NB4 (cell line): ENCODE data around the gene MAP3K12.

Experiments used
- DNase-seq: peaks from one replicate; pipeline ENCODE4 v3.0.0; 2010; ENCODE audit warnings: low read depth
- H3K4me3 ChIP-seq: one replicate; pipeline ENCODE4 v1.5.1; 2011; ENCODE audit warnings: mild to moderate bottlenecking, low read depth, low read length, moderate library complexity
- MAX ChIP-seq: IDR thresholded peaks from 2 replicates; pipeline ENCODE4 v1.6.1; 2011; ENCODE audit warnings: low read depth, low read length
- MYC ChIP-seq: IDR thresholded peaks from 2 replicates; pipeline ENCODE4 v1.6.1; 2011; ENCODE audit warnings: low read depth, low read length
- POLR2A ChIP-seq: IDR thresholded peaks from 2 replicates; pipeline ENCODE4 v1.6.1; 2011; ENCODE audit warnings: mild to moderate bottlenecking; ENCODE audit not compliant: insufficient read length; ENCODE audit errors: extremely low read depth
- TF ChIP-seq, protein P1 (sequence below): IDR thresholded peaks from one replicate; pipeline ENCODE4 v1.5.1; 2012; ENCODE audit warnings: low read depth, low read length

The MAP3K12 gene

DNA sequence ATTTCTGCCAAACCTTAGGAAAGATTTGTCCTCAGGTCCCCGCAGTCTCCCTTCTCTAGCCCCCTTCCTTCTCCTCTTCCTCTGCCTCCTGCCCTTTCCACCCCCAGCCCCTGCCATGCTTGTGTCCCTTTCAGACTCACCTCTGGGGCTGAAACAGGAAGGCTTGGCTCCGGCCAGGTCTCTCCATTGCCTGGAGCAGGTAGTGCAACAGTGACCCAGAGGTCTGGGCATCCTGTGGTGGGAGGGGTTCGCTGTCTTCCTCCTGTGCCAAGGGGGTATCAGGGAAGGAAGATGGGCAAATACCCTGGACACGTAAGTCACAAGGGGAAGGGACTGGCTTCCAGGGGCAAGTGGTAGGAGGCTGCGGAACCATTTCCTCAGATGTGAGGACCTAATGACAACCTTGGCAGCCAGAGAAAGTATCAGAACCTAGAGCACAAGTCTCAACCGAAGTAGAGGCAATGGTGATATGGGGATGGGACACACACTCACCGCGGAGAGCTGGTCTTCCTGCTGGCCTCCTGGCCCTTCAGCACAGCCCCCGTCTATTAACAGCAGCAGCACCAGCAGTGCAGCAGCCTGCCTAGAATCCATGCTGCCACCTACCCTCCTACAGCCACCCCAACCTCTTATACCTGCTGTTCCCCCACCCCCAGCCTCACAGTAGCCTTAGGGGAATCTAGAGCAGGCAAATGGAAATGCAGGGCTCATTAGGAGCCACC, 7.8 kb upstream of the MAP3K12 start, which contains the start of gene NPFF:
Gene NPFF (minus strand): TSS at position 604 of the 722 bp plus-strand sequence. CDS start 10 bp downstream, at position 594.
- no peak within 1 kb of the TSS for H3K4me3 ChIP-seq
- TF ChIP-seq MYC = no peak
- no peak for TF ChIP-seq MAX
- peak; percentile 6 for TF ChIP-seq POLR2A
- TF ChIP-seq, protein P1, sequence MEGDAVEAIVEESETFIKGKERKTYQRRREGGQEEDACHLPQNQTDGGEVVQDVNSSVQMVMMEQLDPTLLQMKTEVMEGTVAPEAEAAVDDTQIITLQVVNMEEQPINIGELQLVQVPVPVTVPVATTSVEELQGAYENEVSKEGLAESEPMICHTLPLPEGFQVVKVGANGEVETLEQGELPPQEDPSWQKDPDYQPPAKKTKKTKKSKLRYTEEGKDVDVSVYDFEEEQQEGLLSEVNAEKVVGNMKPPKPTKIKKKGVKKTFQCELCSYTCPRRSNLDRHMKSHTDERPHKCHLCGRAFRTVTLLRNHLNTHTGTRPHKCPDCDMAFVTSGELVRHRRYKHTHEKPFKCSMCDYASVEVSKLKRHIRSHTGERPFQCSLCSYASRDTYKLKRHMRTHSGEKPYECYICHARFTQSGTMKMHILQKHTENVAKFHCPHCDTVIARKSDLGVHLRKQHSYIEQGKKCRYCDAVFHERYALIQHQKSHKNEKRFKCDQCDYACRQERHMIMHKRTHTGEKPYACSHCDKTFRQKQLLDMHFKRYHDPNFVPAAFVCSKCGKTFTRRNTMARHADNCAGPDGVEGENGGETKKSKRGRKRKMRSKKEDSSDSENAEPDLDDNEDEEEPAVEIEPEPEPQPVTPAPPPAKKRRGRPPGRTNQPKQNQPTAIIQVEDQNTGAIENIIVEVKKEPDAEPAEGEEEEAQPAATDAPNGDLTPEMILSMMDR = no peak
- no peak for DNase-seq

DNA sequence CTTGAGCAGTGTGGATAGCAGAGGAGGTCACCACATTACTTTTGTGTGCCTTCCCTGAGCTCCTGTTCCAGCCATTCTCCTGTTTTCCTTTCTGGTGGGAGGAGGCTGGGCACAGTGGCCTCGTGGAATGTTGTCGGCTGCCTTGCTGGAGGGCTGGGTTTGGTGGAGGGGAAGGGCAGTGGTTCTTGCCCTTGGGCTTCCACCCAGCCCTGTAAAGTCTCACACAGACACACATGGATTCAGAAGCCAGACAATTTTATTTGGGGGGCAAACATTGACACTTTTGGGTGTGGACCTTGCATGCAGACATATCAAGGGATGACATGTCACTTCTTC, 7.2 kb upstream of the MAP3K12 start:
- H3K4me3 ChIP-seq = no peak overlapping the region
- TF ChIP-seq MYC (no peak), MAX (no peak), POLR2A (no peak)
- TF ChIP-seq, protein P1 = no peak
- DNase-seq = no peak

DNA sequence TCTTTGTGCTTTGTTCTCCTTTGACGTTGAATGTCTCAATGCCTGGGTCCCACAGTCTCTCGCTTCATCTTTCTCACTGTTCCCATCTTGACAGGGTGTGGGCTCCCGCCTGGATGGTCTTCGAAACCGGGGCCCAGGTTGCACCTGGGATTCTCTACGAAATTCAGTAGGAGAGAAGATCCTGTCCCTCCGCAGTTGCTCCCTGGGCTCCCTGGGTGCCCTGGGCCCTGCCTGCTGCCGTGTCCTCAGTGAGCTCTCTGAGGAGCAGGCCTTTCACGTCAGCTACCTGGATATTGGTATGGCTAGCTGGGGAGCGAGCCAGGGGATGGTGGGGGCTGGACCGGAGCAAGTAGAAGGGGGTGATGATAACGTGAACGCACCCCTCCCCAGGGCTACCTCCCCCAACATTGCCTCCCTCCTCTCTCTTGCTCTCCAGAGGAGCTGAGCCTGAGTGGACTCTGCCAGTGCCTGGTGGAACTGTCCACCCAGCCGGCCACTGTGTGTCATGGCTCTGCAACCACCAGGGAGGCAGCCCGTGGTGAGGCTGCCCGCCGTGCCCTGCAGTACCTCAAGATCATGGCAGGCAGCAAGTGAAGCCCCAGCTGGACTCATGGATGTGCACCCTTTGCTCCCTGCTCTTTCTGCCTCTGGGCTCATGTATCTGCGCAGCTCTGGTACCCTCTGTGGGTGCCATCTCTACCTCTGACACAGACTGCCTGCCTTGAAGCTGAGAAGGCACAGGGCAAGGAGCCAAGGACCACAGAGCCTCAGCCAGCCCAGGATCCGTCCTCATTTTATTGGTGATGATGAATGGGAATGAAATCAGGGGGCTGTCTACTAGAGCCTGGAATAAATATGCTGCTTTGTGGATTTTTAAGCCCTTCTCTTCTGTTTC, 6.5 kb upstream of the MAP3K12 start:
- TF ChIP-seq MYC = no peak
- TF ChIP-seq MAX = no peak
- TF ChIP-seq, protein P1 = no peak
- no peak for TF ChIP-seq POLR2A
- no peak for DNase-seq
- no peak overlapping the region for H3K4me3 ChIP-seq

GRCh38 chr12:53505086-53505485, 5.8 kb upstream of the MAP3K12 start:
- no peak for DNase-seq
- no peak overlapping the region for H3K4me3 ChIP-seq
- TF ChIP-seq POLR2A (no peak), MYC (no peak), MAX (no peak)
- TF ChIP-seq, protein P1 = no peak

GRCh38 chr12:53504004-53504920, 5.0 kb upstream of the MAP3K12 start:
- TF ChIP-seq MAX = no peak
- DNase-seq = no peak
- no peak overlapping the region for H3K4me3 ChIP-seq
